HEK293 (cell line): ENCODE results near the gene TOP3B.

Experiments
- CTCF ChIP-seq: fragments of 450-650 bp; formaldehyde crosslinking; IDR thresholded peaks from 2 replicates; pipeline ENCODE4 v1.5.1; 2016; ENCODE audit warnings: missing biosample characterization, missing genetic modification characterization
- SALL2 ChIP-seq: fragments of 450-650 bp; formaldehyde crosslinking; IDR thresholded peaks from 2 replicates; pipeline ENCODE4 v1.5.0; 2017; ENCODE audit warnings: missing biosample characterization, mild to moderate bottlenecking, missing genetic modification characterization, borderline replicate concordance
- ZNF114 ChIP-seq: fragments of 450-650 bp; formaldehyde crosslinking; IDR thresholded peaks from 2 replicates; pipeline ENCODE4 v1.5.0; 2017; ENCODE audit warnings: missing biosample characterization, missing genetic modification characterization
- ZNF121 ChIP-seq: fragments of 450-650 bp; formaldehyde crosslinking; IDR thresholded peaks from 2 replicates; pipeline ENCODE4 v1.5.1; 2016; ENCODE audit warnings: missing biosample characterization, missing genetic modification characterization
- ZNF133 ChIP-seq: fragments of 450-650 bp; formaldehyde crosslinking; IDR thresholded peaks from 2 replicates; pipeline ENCODE4 v1.5.1; 2016; ENCODE audit warnings: missing biosample characterization, missing genetic modification characterization
- ZNF155 ChIP-seq: fragments of 450-650 bp; formaldehyde crosslinking; IDR thresholded peaks from 2 replicates; pipeline ENCODE4 v1.5.1; 2016; ENCODE audit warnings: missing biosample characterization, missing genetic modification characterization
- ZNF274 ChIP-seq, 2 experiments: fragments of 200-500 bp in 1 of 2; fragments of 450-650 bp in 1 of 2; sonication (Bioruptor generic) in 1 of 2; formaldehyde crosslinking in 1 of 2; IDR thresholded peaks; 2 replicates each; pipeline versions ENCODE4 v1.5.1 to v1.6.1; 2014 to 2016; ENCODE audit warnings: borderline replicate concordance in 1 of 2, inconsistent platforms in 1 of 2, low read length in 1 of 2, missing biosample characterization in 1 of 2, missing genetic modification characterization in 1 of 2
- ZNF280D ChIP-seq: fragments of 450-650 bp; formaldehyde crosslinking; IDR thresholded peaks from 2 replicates; pipeline ENCODE4 v1.5.1; 2016; ENCODE audit warnings: missing biosample characterization, missing genetic modification characterization

GRCh38 chr22:21970037-21970799 is 12.4 kb downstream of the TOP3B start:
- TF ChIP-seq CTCF (tag by site-specific recombination) (no peak), ZNF121 (tag by site-specific recombination) (no peak), ZNF114 (tag by site-specific recombination) (no peak), SALL2 (tag by site-specific recombination) (no peak), ZNF274 (IDR thresholded peaks at IDR 0.05; ENCODE audit: low read length) (no peak), ZNF274 (tag by site-specific recombination; IDR thresholded peaks at IDR 0.05; ENCODE audit: borderline replicate concordance) (no peak), ZNF155 (tag by site-specific recombination) (no peak), ZNF280D (tag by site-specific recombination) (no peak), ZNF133 (tag by site-specific recombination) (no peak)
